ENCODE results near the gene SASH1.

Gene SASH1

GRCh38 chr6:148358196-148358785 is 15.7 kb downstream of the SASH1 start:
- POLR2A ChIA-PET = no interaction called here
- CTCF ChIA-PET = no interaction called here
- H3K4me3 ChIP-seq (ENCODE audit: low read depth, low read length) = no peak overlapping the region
- TF ChIP-seq ZNF133 (tag by site-specific recombination; IDR thresholded peaks at IDR 0.05) = no peak
- TF ChIP-seq ZSCAN18 (tag by site-specific recombination; IDR thresholded peaks at IDR 0.05) = no peak
- no peak for TF ChIP-seq ZBTB44 (tag by site-specific recombination; IDR thresholded peaks at IDR 0.05)
- TF ChIP-seq ZNF571 (tag by site-specific recombination; IDR thresholded peaks at IDR 0.05) = no peak
- no peak for TF ChIP-seq ZBTB8A (tag by site-specific recombination; IDR thresholded peaks at IDR 0.05)
- TF ChIP-seq PRDM10 (tag by site-specific recombination; IDR thresholded peaks at IDR 0.05) = peak; percentile 53
- no peak for TF ChIP-seq ZNF37A (tag by site-specific recombination; IDR thresholded peaks at IDR 0.05)
- no peak for TF ChIP-seq EGR2 (tag by site-specific recombination; IDR thresholded peaks at IDR 0.05; ENCODE audit: low read depth)
- peaks cover 0 to 3% of the 10 kb centered on the region in 2 experiments; a peak in 1 of 3 replicates for H3K36me3 ChIP-seq (ENCODE audit: control insufficient read depth in 2 of 2, insufficient read depth in 1 of 2, low read length in 2 of 2)
- H3K27ac ChIP-seq (ENCODE audit: extremely low read depth, low read depth, low read length) = no peak overlapping the region
- no peaks in the 10 kb centered on the region for H3K4me1 ChIP-seq (ENCODE audit: control insufficient read depth, insufficient read depth, low read length)
- no peaks in the 10 kb centered on the region for H3K9me3 ChIP-seq (ENCODE audit: control insufficient read depth, insufficient read depth, low read depth, low read length)

- CTCF ChIA-PET = no interaction called here
Observed at GRCh38 chr6:148359228-148359627, 16.6 kb downstream of the SASH1 start.

GRCh38 chr6:148364056-148364824 is 21.6 kb downstream of the SASH1 start:
- ChIA-PET POLR2A (no interaction called here), CTCF (no interaction called here)
- no peaks in the 10 kb centered on the region for H3K36me3 ChIP-seq (ENCODE audit: control insufficient read depth in 2 of 2, insufficient read depth in 1 of 2, low read length in 2 of 2)
- H3K4me1 ChIP-seq (ENCODE audit: control insufficient read depth, insufficient read depth, low read length) = no peaks in the 10 kb centered on the region
- H3K9me3 ChIP-seq (ENCODE audit: control insufficient read depth, insufficient read depth, low read depth, low read length) = no peaks in the 10 kb centered on the region
- H3K4me3 ChIP-seq (ENCODE audit: low read depth, low read length) = no peak overlapping the region
- H3K27ac ChIP-seq (ENCODE audit: extremely low read depth, low read depth, low read length) = no peak overlapping the region
- no peak for TF ChIP-seq ZSCAN4 (tag by site-specific recombination; IDR thresholded peaks at IDR 0.05)
- TF ChIP-seq PRDM10 (tag by site-specific recombination; IDR thresholded peaks at IDR 0.05) = no peak
- TF ChIP-seq ZNF707 (tag by site-specific recombination; IDR thresholded peaks at IDR 0.05) = no peak
- no peak for TF ChIP-seq ZNF404 (tag by site-specific recombination; IDR thresholded peaks at IDR 0.05)
- TF ChIP-seq ZNF311 (tag by site-specific recombination; IDR thresholded peaks at IDR 0.05; ENCODE audit: borderline replicate concordance) = no peak
- TF ChIP-seq ZSCAN16 (tag by site-specific recombination; IDR thresholded peaks at IDR 0.05) = no peak
- TF ChIP-seq GLI2 (tag by site-specific recombination; IDR thresholded peaks at IDR 0.05; ENCODE audit: borderline replicate concordance, low read depth) = no peak
- no peak for TF ChIP-seq ZNF521 (tag by site-specific recombination; IDR thresholded peaks at IDR 0.05)

More at GRCh38 chr6:148359228-148359627, 16.6 kb downstream of the SASH1 start:
- no peak overlapping the region for H3K4me3 ChIP-seq (ENCODE audit: low read depth, low read length)
- POLR2A ChIA-PET = interaction anchor here (0.6 kb wide), 1 partner anchor 121 kb away, joined by 6 read pairs; no protein-coding TSS in a partner anchor
- H3K9me3 ChIP-seq (ENCODE audit: control insufficient read depth, insufficient read depth, low read depth, low read length) = no peaks in the 10 kb centered on the region
- TF ChIP-seq REPIN1 (tag by site-specific recombination; IDR thresholded peaks at IDR 0.05; ENCODE audit: low read depth) (no peak), ZNF585B (tag by site-specific recombination; IDR thresholded peaks at IDR 0.05) (no peak), ZBTB20 (tag by site-specific recombination; IDR thresholded peaks at IDR 0.05) (no peak), EGR2 (tag by site-specific recombination; IDR thresholded peaks at IDR 0.05; ENCODE audit: low read depth) (no peak), ZNF133 (tag by site-specific recombination; IDR thresholded peaks at IDR 0.05) (no peak), ZNF239 (tag by site-specific recombination; IDR thresholded peaks at IDR 0.05) (no peak)
- H3K36me3 ChIP-seq (ENCODE audit: control insufficient read depth in 2 of 2, insufficient read depth in 1 of 2, low read length in 2 of 2) = no peaks in the 10 kb centered on the region; a peak in 1 of 3 replicates
- H3K27ac ChIP-seq (ENCODE audit: extremely low read depth, low read depth, low read length) = no peak overlapping the region
- no peaks in the 10 kb centered on the region for H3K4me1 ChIP-seq (ENCODE audit: control insufficient read depth, insufficient read depth, low read length)

Data from HEK293 (cell line).